GM12878 (cell line): ENCODE data around the gene NELFB. TPM values are rescaled to one million over a fixed set of nuclear protein-coding genes. Genes with fewer than 3 reads are reported as not detected.

ENCODE experiments used
- ATAC-seq: fragments of 200-7000 bp; cut with Tn5 transposase; 3 replicates; pipeline ENCODE4 v1.9.1; 2020; ENCODE audit warnings: mild to moderate bottlenecking, moderate library complexity
- BruUV-seq: library from RNA; stranded (reverse); fragments of 400-500 nt; replicated peaks from 2 replicates; lab custom pipeline; 2021; lab: Mats Ljungman, UMichigan
- CTCF ChIA-PET: fragments of 300-600 bp; sonication (Branson Sonifier 250); formaldehyde crosslinking; extraction: SDS; loops from one replicate; lab custom pipeline; 2021; ENCODE audit warnings: inconsistent platforms; lab: Yijun Ruan, JAX
- POLR2A ChIA-PET: fragments of 350-600 bp; formaldehyde crosslinking; extraction: SDS; loops from one replicate; lab custom pipeline; 2021; ENCODE audit warnings: inconsistent platforms; lab: Charles Lee
- RAD21 ChIA-PET: fragments of 300-600 bp; sonication (Branson Sonifier 250); formaldehyde crosslinking; loops from one replicate; lab custom pipeline; 2023; ENCODE audit warnings: antibody characterized with exemption; ENCODE audit not compliant: unreplicated experiment; lab: Charles Lee
- SMC1A ChIA-PET: fragments of 300-600 bp; sonication (Branson Sonifier 250); formaldehyde crosslinking; loops from one replicate; lab custom pipeline; 2023; ENCODE audit not compliant: unreplicated experiment, uncharacterized antibody; lab: Charles Lee
- DNase-seq: peaks from one replicate; pipeline ENCODE4 v3.0.0-alpha.2; 2011; ENCODE audit warnings: low read depth, low spot score
- FAIRE-seq: peaks from 3 replicates; lab custom pipeline; 2011; peaks lifted over from hg19 to GRCh38; lab: Jason Lieb, UNC
- H2AFZ ChIP-seq: 2 replicates; pipeline ENCODE4 v1.6.0; 2011; ENCODE audit warnings: low read depth, low read length, control low read depth; ENCODE audit not compliant: control insufficient read depth
- H3K27ac ChIP-seq: 2 replicates; pipeline ENCODE4 v1.5.1; 2011; ENCODE audit warnings: control low read depth; ENCODE audit not compliant: control insufficient read depth, insufficient read depth
- H3K27me3 ChIP-seq, 2 experiments: replicated peaks in 1 of 2; 2 replicates each; pipeline versions ENCODE4 v1.6.0 to v1.6.1; 2011; ENCODE audit warnings: low read length in 1 of 2; ENCODE audit not compliant: control insufficient read depth in 2 of 2, insufficient read depth in 2 of 2
- H3K36me3 ChIP-seq, 2 experiments: 2 replicates each; pipeline ENCODE4 v1.5.1; 2011; ENCODE audit warnings: low read length in 1 of 2; ENCODE audit not compliant: control insufficient read depth in 2 of 2, insufficient read depth in 2 of 2
- H3K4me1 ChIP-seq: 2 replicates; pipeline ENCODE4 v1.6.1; 2011; ENCODE audit warnings: mild to moderate bottlenecking, low read length, moderate library complexity, mixed read lengths; ENCODE audit not compliant: control insufficient read depth, insufficient read depth
- H3K4me2 ChIP-seq: 2 replicates; pipeline ENCODE4 v1.6.0; 2011; ENCODE audit warnings: control low read depth; ENCODE audit not compliant: control insufficient read depth, insufficient read depth
- H3K4me3 ChIP-seq: fragments of 200-600 bp; sonication (generic); 2 replicates; pipeline ENCODE4 v1.5.1; 2016
- H3K79me2 ChIP-seq: 2 replicates; pipeline ENCODE4 v1.6.0; 2011; ENCODE audit warnings: low read length; ENCODE audit not compliant: control insufficient read depth, insufficient read depth
- H3K9ac ChIP-seq: 2 replicates; pipeline ENCODE4 v1.8.0; 2011; ENCODE audit warnings: low read length, control low read depth, mixed read lengths; ENCODE audit not compliant: control insufficient read depth, insufficient read depth
- H3K9me3 ChIP-seq: replicated peaks from 3 replicates; pipeline ENCODE4 v1.5.1; 2011; ENCODE audit warnings: mild to moderate bottlenecking, low read length; ENCODE audit not compliant: control insufficient read depth, insufficient read depth
- H4K20me1 ChIP-seq: 2 replicates; pipeline ENCODE4 v1.6.0; 2011; ENCODE audit not compliant: control insufficient read depth, insufficient read depth
- ATF2 ChIP-seq: IDR thresholded peaks from 2 replicates; pipeline ENCODE4 v1.6.1; 2012; ENCODE audit warnings: low read length, inconsistent platforms
- CBX5 ChIP-seq: sonication (generic); IDR thresholded peaks from 2 replicates; pipeline ENCODE4 v1.6.1; 2016; ENCODE audit warnings: low read depth, moderate library complexity, mild to moderate bottlenecking, inconsistent platforms
- CEBPB ChIP-seq, 2 experiments: fragments of 150-350 bp in 1 of 2; IDR thresholded peaks; 2 replicates each; pipeline ENCODE4 v1.6.1; 2012 to 2014; ENCODE audit warnings: low read depth in 2 of 2, low read length in 2 of 2, borderline replicate concordance in 1 of 2, inconsistent platforms in 1 of 2
- CREB1 ChIP-seq: IDR thresholded peaks from 2 replicates; pipeline ENCODE4 v1.6.1; 2012; ENCODE audit warnings: low read depth, mild to moderate bottlenecking, inconsistent platforms
- EZH2 ChIP-seq: IDR thresholded peaks from 2 replicates; pipeline ENCODE4 v1.6.1; 2012; ENCODE audit warnings: low read depth, mild to moderate bottlenecking, control low read depth, inconsistent platforms, low read length, borderline replicate concordance; ENCODE audit not compliant: control insufficient read depth
- IKZF2 ChIP-seq, 2 experiments: fragments of 450-650 bp; IDR thresholded peaks; 2 replicates each; pipeline ENCODE4 v1.6.1; 2017; ENCODE audit warnings: mild to moderate bottlenecking in 2 of 2, moderate library complexity in 2 of 2
- LARP7 ChIP-seq: fragments of 450-650 bp; IDR thresholded peaks from 2 replicates; pipeline ENCODE4 v1.6.1; 2017; ENCODE audit warnings: mild to moderate bottlenecking
- NFYB ChIP-seq: IDR thresholded peaks from 2 replicates; pipeline ENCODE4 v1.6.1; 2011; ENCODE audit warnings: low read depth, mild to moderate bottlenecking, low read length, improper control_type of control experiment, moderate library complexity; ENCODE audit not compliant: insufficient read depth
- NRF1 ChIP-seq: conservative IDR thresholded peaks from 2 replicates; pipeline ENCODE4 v1.6.1; 2011; ENCODE audit warnings: mild to moderate bottlenecking, low read depth, low read length, improper control_type of control experiment
- SIN3A ChIP-seq: IDR thresholded peaks from 2 replicates; pipeline ENCODE4 v1.6.1; 2012; ENCODE audit warnings: low read depth, low read length, improper control_type of control experiment
- SMAD5 ChIP-seq: IDR thresholded peaks from 2 replicates; pipeline ENCODE4 v1.6.1; 2016; ENCODE audit warnings: antibody characterized with exemption, low read depth
- SMC3 ChIP-seq: IDR thresholded peaks from 2 replicates; pipeline ENCODE4 v1.6.1; 2011; ENCODE audit warnings: low read length, improper control_type of control experiment, borderline replicate concordance
- SRF ChIP-seq, 2 experiments: IDR thresholded peaks; 2 replicates each; pipeline ENCODE4 v1.6.1; 2011; ENCODE audit warnings: low read depth in 2 of 2, low read length in 2 of 2, mild to moderate bottlenecking in 1 of 2, moderate library complexity in 1 of 2
- TCF7 ChIP-seq: IDR thresholded peaks from 2 replicates; pipeline ENCODE4 v1.6.1; 2014; ENCODE audit warnings: antibody characterized with exemption, borderline replicate concordance
- ZNF207 ChIP-seq: fragments of 450-650 bp; IDR thresholded peaks from 2 replicates; pipeline ENCODE4 v1.6.1; 2014; ENCODE audit warnings: antibody characterized with exemption, mild to moderate bottlenecking, borderline replicate concordance
- ZNF592 ChIP-seq: fragments of 450-650 bp; IDR thresholded peaks from 2 replicates; pipeline ENCODE4 v1.6.1; 2017; ENCODE audit warnings: mild to moderate bottlenecking, moderate library complexity
- WGBS: methylation state at CpG from one replicate; pipeline ENCODE4 v1.1.6; 2016; ENCODE audit warnings: low lambda C conversion rate; ENCODE audit not compliant: insufficient replicate concordance, insufficient coverage; ENCODE audit errors: missing lambda C conversion rate; 5-methylcytosine and 5-hydroxymethylcytosine counted together
- in situ Hi-C: fragments of 300-500 bp; cut with MboI; formaldehyde crosslinking; loops from 9 replicates; pipeline ENCODE4 v1.14.3; 2018; ENCODE audit warnings: mixed read lengths
- intact Hi-C: fragments of 100-400 bp; cut with micrococcal nuclease; formaldehyde crosslinking; loops from one replicate; pipeline ENCODE4 v1.14.2; 2022; ENCODE audit not compliant: unreplicated experiment
- polyA plus RNA-seq, 11 experiments: library from polyadenylated mRNA; depleted of rRNA in 4 of 11; unstranded in 6 of 11; stranded (reverse) in 5 of 11; fragments of >200 nt; fragmentation: Nextera tagmentation in 4 of 11; fragmentation: Illumina TruSeq in 1 of 11; extraction: Ambion mirVana in 4 of 11; extraction: Trizol in 1 of 11; gene quantifications; 1 replicate in 1 of 11; 2 replicates in 10 of 11; pipeline versions ENCODE4 v1.2.1 to v1.2.3, GENCODE V29; 2011 to 2016; ENCODE audit warnings: inconsistent platforms in 2 of 11, missing spikeins in 2 of 11, low read depth in 1 of 11
- total RNA-seq, 4 experiments: library from RNA; depleted of rRNA in 3 of 4; stranded (reverse); fragments of >200 nt in 3 of 4; fragmentation: Illumina TruSeq in 1 of 4; extraction: Trizol in 1 of 4; gene quantifications; 2 replicates each; pipeline versions ENCODE4 v1.2.1 to v1.2.3, GENCODE V29; 2013 to 2021

NELFB gene
- total and polyA plus RNA-seq, 10 of the 15 experiments (the other 5 are each of a cell fraction or from before 2014, with no cell fraction given), result 0.19 to 63.4 (median 30.9) TPM

GRCh38 chr9:137240318-137240840 lies 14.7 kb upstream of the NELFB start (continued):
- TF ChIP-seq ZNF207 (peak; percentile 95), IKZF2 (IDR thresholded peaks at IDR 0.05) (peak; percentile 43 to 77; a peak in 3 of 4 replicates), SRF (IDR thresholded peaks at IDR 0.05; ENCODE audit: low read depth in 2 of 2, low read length in 2 of 2) (0 out of 4 replicates have a peak, but pooled peaks of 1 of the 2 experiments have one; percentile 8), EZH2 (no peak), LARP7 (peak; percentile 100)

- CTCF ChIA-PET, result interaction anchor here (0.6 to 5.3 kb wide), 12 partner anchors 14 to 206 kb away, joined by 3 to 52 read pairs (median 4); partner anchors contain the start of genes CYSRT1, NELFB, RNF208 and RNF224
- intact Hi-C loops (no loop called here), in situ Hi-C loops (no loop called here)
- DNase-seq (peak; percentile 100), ATAC-seq (peak; percentile 86), FAIRE-seq (peak; percentile 100)
- WGBS, result under 1% methylated on average over 62 of the region's 67 CpGs
- peak within 1 kb of the TSS; percentile 83 for H3K27ac ChIP-seq
- H3K4me1 ChIP-seq, result peaks cover 42% of the 10 kb centered on the region
- H3K4me2 ChIP-seq, result peak within 1 kb of the TSS; percentile 91
- H3K9ac ChIP-seq, result peak within 1 kb of the TSS; percentile 68
- peaks cover 30% of the 10 kb centered on the region for H3K79me2 ChIP-seq
- peak within 1 kb of the TSS; percentile 75 for H2AFZ ChIP-seq
- H3K4me3 ChIP-seq, result peak within 1 kb of the TSS; percentile 98
- RAD21 ChIA-PET, result interaction anchor here (0.9 to 1.9 kb wide), 11 partner anchors 14 to 122 kb away, joined by 3 to 13 read pairs (median 3); partner anchors contain the start of genes NELFB, NRARP, RNF208 and TPRN
- no TSS peak for BruUV-seq
- H3K36me3 ChIP-seq, result peaks cover 8 to 14% of the 10 kb centered on the region in 2 experiments
- POLR2A ChIA-PET, result interaction anchor here (0.7 to 9.2 kb wide), 27 partner anchors 11 to 249 kb away, joined by 3 to 112 read pairs (median 6); partner anchors contain the start of genes CYSRT1, EXD3, MAN1B1 and NELFB
- no peaks in the 10 kb centered on the region for H3K27me3 ChIP-seq
- SMC1A ChIA-PET, result interaction anchor here (0.7 to 1.7 kb wide), 5 partner anchors 13 to 154 kb away, joined by 3 to 6 read pairs (median 3); partner anchors contain the start of gene MAN1B1
- H3K9me3 ChIP-seq, result no peaks in the 10 kb centered on the region
- peaks cover 4% of the 10 kb centered on the region; the same call in 1 of the 2 replicates for H4K20me1 ChIP-seq
- TF ChIP-seq SMC3 (no peak), NRF1 (peak; percentile 64), TCF7 (no peak), SMAD5 (peak; percentile 99), CBX5 (no peak), SIN3A (0 out of 2 replicates have a peak, but pooled peaks have one; percentile 30), CEBPB (IDR thresholded peaks at IDR 0.05; ENCODE audit: borderline replicate concordance in 1 of 2, low read depth in 2 of 2, low read length in 2 of 2) (no peak), ATF2 (no peak), CREB1 (no peak), NFYB (peak; percentile 99), ZNF592 (no peak)
These were observed 14.2 kb upstream of the NELFB start, which contains the start of gene TUBB4B for GRCh38 chr9:137240841-137241489. Gene TUBB4B (plus strand): TSS chr9:137241287. CDS start chr9:137241361, 74 bp downstream.
